Breast epithelium (tissue), 3 donors: ENCODE data around the gene PSMD14.

Source experiments
- CTCF ChIP-seq, 3 donors: fragments of 450-650 bp; IDR thresholded peaks; one replicate each; pipeline ENCODE4 v1.5.1; 2016 to 2017; ENCODE audit warnings: antibody characterized with exemption in 3 of 3, mild to moderate bottlenecking in 3 of 3, moderate library complexity in 3 of 3
- POLR2A ChIP-seq: fragments of 450-650 bp; IDR thresholded peaks from one replicate; pipeline ENCODE4 v1.6.1; 2016; ENCODE audit warnings: antibody characterized with exemption, mild to moderate bottlenecking, moderate library complexity
- POLR2AphosphoS5 ChIP-seq, 3 donors: sonication (generic); formaldehyde crosslinking; IDR thresholded peaks; one replicate each; pipeline ENCODE4 v1.6.1; 2017; ENCODE audit warnings: antibody characterized with exemption in 3 of 3

- TF ChIP-seq CTCF (IDR thresholded peaks at IDR 0.05) (no peak), POLR2A (no peak), POLR2AphosphoS5 (IDR thresholded peaks at IDR 0.05) (no peak)
Observed at GRCh38 chr2:161370981-161371380, 62.8 kb downstream of the PSMD14 start.
